GM12801 (cell line): ENCODE results near the gene ADAMTSL1.

ENCODE experiments used
- CTCF ChIP-seq: IDR thresholded peaks from one replicate; pipeline ENCODE4 v1.5.1; 2011; ENCODE audit warnings: control low read depth; ENCODE audit not compliant: insufficient read length; ENCODE audit errors: extremely low read depth

Gene ADAMTSL1

GRCh38 chr9:18489861-18490260 lies 15.9 kb downstream of the ADAMTSL1 start:
- no peak for TF ChIP-seq CTCF

GRCh38 chr9:18490641-18491370 lies 16.9 kb downstream of the ADAMTSL1 start:
- no peak for TF ChIP-seq CTCF

GRCh38 chr9:18492612-18493011 lies 18.7 kb downstream of the ADAMTSL1 start:
- TF ChIP-seq CTCF, result no peak

- no peak for TF ChIP-seq CTCF
These were observed 19.6 kb downstream of the ADAMTSL1 start for GRCh38 chr9:18493451-18493993.

- TF ChIP-seq CTCF, result no peak
These were observed 21.1 kb downstream of the ADAMTSL1 start for GRCh38 chr9:18495065-18495464.

GRCh38 chr9:18496256-18497000 lies 22.5 kb downstream of the ADAMTSL1 start:
- no peak for TF ChIP-seq CTCF

- no peak for TF ChIP-seq CTCF
These were observed 25.1 kb downstream of the ADAMTSL1 start for GRCh38 chr9:18499062-18499461.
